GM19099 (cell line): Measurements from ENCODE around the gene CENPT.

Experiments
- POLR2A ChIP-seq: IDR thresholded peaks from 3 replicates; pipeline ENCODE4 v1.6.1; 2011; ENCODE audit warnings: low read depth; ENCODE audit not compliant: insufficient read length; ENCODE audit errors: extremely low read depth

CENPT gene

GRCh38 chr16:67881621-67882161 lies 34.2 kb upstream of the CENPT start:
- TF ChIP-seq POLR2A: no peak

GRCh38 chr16:67880584-67880983 lies 33.1 kb upstream of the CENPT start:
- no peak for TF ChIP-seq POLR2A

- TF ChIP-seq POLR2A: no peak
These were observed 32.4 kb upstream of the CENPT start for GRCh38 chr16:67879936-67880335.

DNA sequence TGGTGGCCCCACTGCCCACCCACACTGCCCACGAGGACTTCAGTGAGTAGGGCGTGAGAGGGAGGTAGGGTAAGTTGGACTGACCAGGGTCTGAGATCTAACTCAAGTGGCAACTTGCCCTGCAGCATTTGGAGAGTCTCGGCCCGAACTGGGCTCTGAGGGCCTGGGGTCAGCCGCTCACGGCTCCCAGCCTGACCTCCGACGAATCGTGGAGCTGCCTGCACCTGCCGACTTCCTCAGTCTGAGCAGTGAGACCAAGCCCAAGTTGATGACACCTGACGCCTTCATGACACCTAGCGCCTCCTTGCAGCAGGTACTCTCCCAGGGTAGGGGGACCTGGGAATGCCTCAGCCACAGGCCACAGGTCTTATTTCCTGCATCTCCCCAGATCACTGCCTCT lies 32.0 kb upstream of the CENPT start:
- TF ChIP-seq POLR2A: no peak

GRCh38 chr16:67878846-67879245 lies 31.4 kb upstream of the CENPT start:
- TF ChIP-seq POLR2A: no peak

- no peak for TF ChIP-seq POLR2A
These were observed 30.7 kb upstream of the CENPT start for GRCh38 chr16:67878232-67878631.

DNA sequence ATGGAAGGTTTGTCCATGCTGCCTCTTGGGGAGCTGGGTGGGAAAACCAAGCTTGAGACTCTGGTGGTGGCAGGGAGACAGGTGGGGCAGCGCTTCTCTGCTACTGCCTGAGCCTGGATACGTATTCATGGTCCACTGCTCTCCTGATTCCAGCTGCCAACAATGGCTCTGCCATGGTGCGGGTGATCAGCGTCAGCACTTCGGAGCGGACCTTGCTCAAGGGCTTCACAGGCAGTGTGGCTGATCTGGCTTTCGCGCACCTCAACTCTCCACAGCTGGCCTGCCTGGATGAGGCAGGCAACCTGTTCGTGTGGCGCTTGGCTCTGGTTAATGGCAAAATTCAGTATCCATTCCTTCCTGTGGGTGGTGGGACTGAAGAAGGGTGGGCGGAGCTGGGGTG lies 29.6 kb upstream of the CENPT start:
- TF ChIP-seq POLR2A: no peak

DNA sequence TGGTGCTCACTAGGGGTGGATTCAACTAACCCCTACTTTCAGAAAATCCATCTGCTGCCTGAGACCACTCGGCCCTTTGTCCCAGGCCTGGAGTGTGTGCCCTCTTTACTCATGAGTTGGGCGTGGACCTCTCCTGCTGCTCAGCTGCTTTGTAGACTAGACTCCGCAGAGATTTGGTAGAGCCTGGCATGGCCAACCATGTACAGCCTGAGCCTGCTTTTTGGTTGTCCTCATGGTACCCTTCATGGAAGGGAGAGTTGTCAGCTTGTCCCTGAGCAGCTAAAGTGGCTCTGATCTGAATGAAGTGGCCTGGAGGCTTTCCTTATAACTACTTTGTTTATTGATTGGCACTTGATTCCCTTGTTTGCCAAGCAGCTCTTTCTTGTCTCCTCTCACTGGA lies 26.9 kb upstream of the CENPT start:
- no peak for TF ChIP-seq POLR2A

DNA sequence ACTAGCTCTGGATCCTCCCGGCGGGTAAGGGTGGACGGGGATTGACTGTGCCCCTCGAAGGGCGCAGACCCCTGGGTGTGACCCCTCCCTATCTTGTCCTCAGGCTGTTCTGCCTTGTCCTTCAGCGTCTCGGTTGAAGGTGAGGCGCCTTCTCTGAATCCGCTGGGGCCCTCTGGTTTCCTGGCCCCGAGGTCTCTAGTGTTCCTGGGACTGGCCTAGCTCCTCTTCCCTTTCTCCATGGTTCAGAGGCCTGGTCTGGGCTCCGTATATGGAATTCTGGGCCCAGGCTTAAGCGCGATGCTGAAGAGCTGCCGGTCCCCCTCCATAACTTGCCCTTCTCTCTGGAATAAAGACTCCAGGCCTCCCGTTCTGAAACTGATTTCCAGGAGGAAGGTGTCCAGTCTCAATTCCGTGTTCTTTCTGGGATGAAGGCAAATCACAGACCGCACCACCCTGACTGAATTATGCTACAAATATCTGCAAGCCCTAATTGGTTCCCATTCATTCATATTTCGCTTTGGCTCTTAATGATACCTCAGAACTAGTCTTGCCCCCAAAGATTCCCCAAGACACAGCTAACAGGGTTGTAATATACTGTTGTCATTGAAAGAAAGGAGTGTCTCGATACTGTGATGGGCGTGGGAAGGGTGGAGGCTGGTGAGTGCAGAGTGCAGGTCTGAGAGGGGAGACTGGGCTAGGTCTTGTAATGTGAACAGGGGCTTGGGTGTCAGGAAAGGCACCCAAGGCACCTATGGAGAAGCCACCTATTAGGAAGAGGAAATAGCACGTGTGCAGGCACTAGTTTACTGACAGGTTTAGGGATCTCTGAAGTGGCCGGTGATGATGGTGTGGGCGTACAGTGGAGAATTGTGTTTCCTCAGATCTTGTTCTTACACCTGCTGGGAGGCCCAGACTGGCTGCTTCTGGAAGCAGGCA lies 26.2 kb upstream of the CENPT start:
- no peak for TF ChIP-seq POLR2A

- TF ChIP-seq POLR2A: peak; percentile 83
These were observed 25.3 kb upstream of the CENPT start, which contains the start of gene EDC4 for GRCh38 chr16:67872631-67873434. Gene EDC4 (plus strand): TSS chr16:67873052. CDS start chr16:67873262, 210 bp downstream.

- no peak for TF ChIP-seq POLR2A
These were observed 24.7 kb upstream of the CENPT start for GRCh38 chr16:67872131-67872630.

DNA sequence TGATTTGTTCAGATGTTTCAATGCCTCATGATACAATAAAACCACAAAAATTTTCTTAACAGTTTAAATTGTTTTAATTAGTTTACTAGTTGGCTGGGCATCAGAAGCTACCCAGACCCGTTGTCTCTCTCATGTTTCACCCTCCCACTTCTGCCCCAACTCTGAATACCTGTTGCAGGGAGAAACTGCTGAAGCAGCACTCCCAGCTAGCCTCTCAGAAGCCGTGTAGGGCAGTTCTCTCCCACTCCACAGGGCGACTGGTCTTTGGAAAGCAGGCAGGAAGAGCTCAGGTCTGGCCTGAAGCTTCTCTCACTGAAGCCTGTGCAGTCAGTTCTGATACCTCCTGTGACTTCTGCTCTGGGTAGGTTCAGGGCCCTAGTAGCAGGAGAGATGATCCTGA lies 23.8 kb upstream of the CENPT start:
- no peak for TF ChIP-seq POLR2A

- no peak for TF ChIP-seq POLR2A
These were observed 22.2 kb upstream of the CENPT start for GRCh38 chr16:67869653-67870052.

- no peak for TF ChIP-seq POLR2A
These were observed 20.8 kb upstream of the CENPT start for GRCh38 chr16:67868290-67868689.

- no peak for TF ChIP-seq POLR2A
These were observed 17.8 kb upstream of the CENPT start for GRCh38 chr16:67865318-67865717.

DNA sequence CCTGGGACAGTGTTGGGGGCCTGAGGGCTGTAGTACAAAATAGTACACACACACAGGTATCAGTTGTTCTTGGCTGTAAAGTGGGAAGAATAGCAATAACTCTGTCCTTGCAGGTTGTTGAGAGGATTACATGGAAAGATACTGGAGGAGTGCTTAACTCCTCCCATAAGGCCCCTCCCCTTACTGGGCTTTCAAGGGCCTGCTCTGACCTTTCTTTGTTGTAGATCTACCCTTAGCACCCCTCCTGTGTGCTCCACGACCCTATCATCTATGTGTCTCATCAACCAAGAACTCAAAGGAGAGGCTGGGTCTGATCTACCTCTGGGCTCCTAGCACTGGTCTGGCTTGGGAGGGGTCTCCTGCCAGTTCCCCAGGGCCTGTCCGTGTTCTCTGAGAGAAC lies 17.1 kb upstream of the CENPT start:
- no peak for TF ChIP-seq POLR2A
